SU-DHL-6 (cell line): Measurements from ENCODE around the gene TNFRSF19.

ENCODE experiments used
- H2AFZ ChIP-seq: fragments of 200-600 bp; sonication (generic); 2 replicates; pipeline ENCODE4 v1.6.1; 2014; ENCODE audit warnings: low read depth, mild to moderate bottlenecking, moderate library complexity, mixed read lengths, antibody characterized with exemption, low read length; ENCODE audit not compliant: severe bottlenecking
- H3F3A ChIP-seq: fragments of 200-600 bp; shearing (Covaris generic); 2 replicates; pipeline ENCODE4 v1.6.0; 2016; ENCODE audit warnings: antibody characterized with exemption, mild to moderate bottlenecking; ENCODE audit not compliant: insufficient read depth
- H3K27ac ChIP-seq: fragments of 200-600 bp; sonication (generic); 2 replicates; pipeline ENCODE4 v1.5.1; 2016; ENCODE audit warnings: low read depth, mild to moderate bottlenecking, low read length, moderate library complexity, mixed read lengths
- H3K27me3 ChIP-seq: fragments of 200-600 bp; sonication (generic), shearing (Covaris generic); 2 replicates; pipeline ENCODE4 v1.6.0; 2014; ENCODE audit warnings: mild to moderate bottlenecking, low read length
- H3K36me3 ChIP-seq: fragments of 200-600 bp; sonication (generic); 2 replicates; pipeline ENCODE4 v1.6.1; 2014; ENCODE audit warnings: mild to moderate bottlenecking, low read length, mixed read lengths
- H3K4me2 ChIP-seq: fragments of 300-600, 200-600 bp; shearing (Covaris generic), sonication (generic); 2 replicates; pipeline ENCODE4 v1.6.0; 2014; ENCODE audit warnings: low read length, low read depth, mild to moderate bottlenecking; ENCODE audit not compliant: poor library complexity, severe bottlenecking
- H3K4me3 ChIP-seq: fragments of 200-600 bp; sonication (generic); 2 replicates; pipeline ENCODE4 v1.5.1; 2014; ENCODE audit warnings: antibody characterized with exemption, low read length, mild to moderate bottlenecking, mixed read lengths; ENCODE audit not compliant: insufficient read depth, poor library complexity, severe bottlenecking
- H3K79me2 ChIP-seq: fragments of 200-600 bp; sonication (generic); 2 replicates; pipeline ENCODE4 v1.6.1; 2014; ENCODE audit warnings: mild to moderate bottlenecking, low read length, moderate library complexity; ENCODE audit not compliant: insufficient read depth
- H3K9ac ChIP-seq: fragments of 200-600 bp; sonication (generic); 2 replicates; pipeline ENCODE4 v1.7.0; 2014; ENCODE audit warnings: mild to moderate bottlenecking, low read length
- H3K9me2 ChIP-seq: fragments of 200-600 bp; sonication (generic); replicated peaks from 2 replicates; pipeline ENCODE4 v1.6.1; 2014; ENCODE audit warnings: low read length; ENCODE audit not compliant: insufficient read depth
- H3K9me3 ChIP-seq: fragments of 200-600 bp; sonication (generic); 2 replicates; pipeline ENCODE4 v1.6.1; 2014; ENCODE audit warnings: low read length, mixed read lengths; ENCODE audit not compliant: insufficient read depth
- H4K20me1 ChIP-seq: fragments of 200-600 bp; sonication (generic); 2 replicates; pipeline ENCODE4 v1.6.1; 2014; ENCODE audit warnings: low read depth, mild to moderate bottlenecking, antibody characterized with exemption, low read length, moderate library complexity, mixed read lengths
- CTCF ChIP-seq: fragments of 200-600 bp; sonication (generic); IDR thresholded peaks from one replicate; pipeline ENCODE4 v1.5.1; 2017; ENCODE audit warnings: antibody characterized with exemption, mild to moderate bottlenecking, low read length, moderate library complexity; ENCODE audit not compliant: insufficient read depth, poor library complexity, severe bottlenecking
- EZH2phosphoT487 ChIP-seq: fragments of 200-600 bp; sonication (generic), shearing (Covaris generic); conservative IDR thresholded peaks from 2 replicates; pipeline ENCODE4 v1.6.1; 2018; ENCODE audit warnings: mild to moderate bottlenecking, antibody characterized with exemption, low read length, moderate library complexity, mixed read lengths

TNFRSF19 gene

GRCh38 chr13:23598369-23598768 lies 28.2 kb downstream of the TNFRSF19 start:
- no peaks in the 10 kb centered on the region for H3K9me3 ChIP-seq
- H3K4me2 ChIP-seq = no peak overlapping the region
- H3K27ac ChIP-seq = no peak overlapping the region
- H3K27me3 ChIP-seq = no peaks in the 10 kb centered on the region
- TF ChIP-seq EZH2phosphoT487 (no peak), CTCF (no peak)
- no peak overlapping the region for H2AFZ ChIP-seq
- H3K9ac ChIP-seq = no peak overlapping the region
- no peak overlapping the region for H3K4me3 ChIP-seq
- no peaks in the 10 kb centered on the region for H3K79me2 ChIP-seq
- H3K36me3 ChIP-seq = no peaks in the 10 kb centered on the region
- no peaks in the 10 kb centered on the region for H3K9me2 ChIP-seq
- H4K20me1 ChIP-seq = no peaks in the 10 kb centered on the region
- H3F3A ChIP-seq = no peaks in the 10 kb centered on the region

GRCh38 chr13:23599083-23599925 lies 29.1 kb downstream of the TNFRSF19 start:
- H3K9ac ChIP-seq = no peak overlapping the region
- no peak for TF ChIP-seq CTCF
- no peak for TF ChIP-seq EZH2phosphoT487
- no peaks in the 10 kb centered on the region for H3F3A ChIP-seq
- H3K4me3 ChIP-seq = no peak overlapping the region
- H3K27ac ChIP-seq = no peak overlapping the region
- no peaks in the 10 kb centered on the region for H3K9me2 ChIP-seq
- H3K9me3 ChIP-seq = no peaks in the 10 kb centered on the region
- no peaks in the 10 kb centered on the region for H3K27me3 ChIP-seq
- no peaks in the 10 kb centered on the region for H4K20me1 ChIP-seq
- H3K79me2 ChIP-seq = no peaks in the 10 kb centered on the region
- no peaks in the 10 kb centered on the region for H3K36me3 ChIP-seq
- no peak overlapping the region for H3K4me2 ChIP-seq
- no peak overlapping the region for H2AFZ ChIP-seq

- no peak for TF ChIP-seq EZH2phosphoT487
- TF ChIP-seq CTCF = no peak
- no peaks in the 10 kb centered on the region for H3F3A ChIP-seq
- no peaks in the 10 kb centered on the region for H3K27me3 ChIP-seq
- H3K36me3 ChIP-seq = no peaks in the 10 kb centered on the region
- H3K79me2 ChIP-seq = no peaks in the 10 kb centered on the region
- no peaks in the 10 kb centered on the region for H4K20me1 ChIP-seq
- H3K4me2 ChIP-seq = no peak overlapping the region
- H2AFZ ChIP-seq = no peak overlapping the region
- no peak overlapping the region for H3K9ac ChIP-seq
- H3K4me3 ChIP-seq = no peak overlapping the region
- H3K9me2 ChIP-seq = no peaks in the 10 kb centered on the region
- no peak overlapping the region for H3K27ac ChIP-seq
- no peaks in the 10 kb centered on the region for H3K9me3 ChIP-seq
These were observed 29.9 kb downstream of the TNFRSF19 start for GRCh38 chr13:23600100-23600499.
